ENCODE results near the gene MAD2L2. TPM values are rescaled to one million over a fixed set of nuclear protein-coding genes. Genes with fewer than 3 reads are reported as not detected.

The MAD2L2 gene
- total and polyA plus RNA-seq, 8 donors: 25.7 to 56.1 (median 45.6) TPM

GRCh38 chr1:11729155-11729497, 48.2 kb upstream of the MAD2L2 start:
- H3K4me1 ChIP-seq: peaks cover 18 to 85% of the 10 kb centered on the region in 2 donors
- DNase-seq: no peak
- ATAC-seq: no peak
- no peak overlapping the region for H3K4me3 ChIP-seq
- no peaks in the 10 kb centered on the region for H3K27me3 ChIP-seq
- H3K36me3 ChIP-seq: no peaks in the 10 kb centered on the region
- H3K27ac ChIP-seq: peak overlapping the region; percentile 3 to 94
- TF ChIP-seq CTCF (IDR thresholded peaks at IDR 0.05): no peak
- intact Hi-C loops (cut with DNase I): no loop called here
- no peaks in the 10 kb centered on the region for H3K9me3 ChIP-seq

- Histone ChIP-seq H3K9me3 (no peaks in the 10 kb centered on the region), H3K36me3 (no peaks in the 10 kb centered on the region), H3K4me1 (peaks cover 18 to 86% of the 10 kb centered on the region in 2 donors), H3K4me3 (no peak overlapping the region), H3K27ac (peak overlapping the region in 1 of 2 donors; percentile 94), H3K27me3 (no peaks in the 10 kb centered on the region)
- ATAC-seq (no peak), DNase-seq (no peak)
- TF ChIP-seq CTCF (IDR thresholded peaks at IDR 0.05): no peak
- intact Hi-C loops (cut with DNase I): no loop called here
These were observed 47.3 kb upstream of the MAD2L2 start for GRCh38 chr1:11728126-11728806.

- Histone ChIP-seq H3K4me3 (no peak overlapping the region), H3K4me1 (peaks cover 18 to 76% of the 10 kb centered on the region in 2 donors), H3K9me3 (no peaks in the 10 kb centered on the region), H3K36me3 (no peaks in the 10 kb centered on the region), H3K27me3 (no peaks in the 10 kb centered on the region), H3K27ac (no peak overlapping the region)
- DNase-seq: no peak
- intact Hi-C loops (cut with DNase I): no loop called here
- no peak for TF ChIP-seq CTCF (IDR thresholded peaks at IDR 0.05)
- no peak for ATAC-seq
These were observed 46.2 kb upstream of the MAD2L2 start for GRCh38 chr1:11727119-11727518.

- no peaks in the 10 kb centered on the region for H3K36me3 ChIP-seq
- H3K9me3 ChIP-seq: no peaks in the 10 kb centered on the region
- peaks cover 11 to 70% of the 10 kb centered on the region in 2 donors for H3K4me1 ChIP-seq
- intact Hi-C loops (cut with DNase I): no loop called here
- H3K4me3 ChIP-seq: no peak overlapping the region
- TF ChIP-seq CTCF (IDR thresholded peaks at IDR 0.05): no peak
- ATAC-seq: no peak
- H3K27ac ChIP-seq: peak overlapping the region in 1 of 2 donors; percentile 78
- DNase-seq: no peak
- no peaks in the 10 kb centered on the region for H3K27me3 ChIP-seq
These were observed 44.7 kb upstream of the MAD2L2 start for GRCh38 chr1:11725616-11726015.

- intact Hi-C loops (cut with DNase I): loop anchor here in 1 of 2 donors (5.0 kb wide), 1 partner anchor 70 kb away; the partner anchor contains the start of genes FBXO2 and FBXO44
- DNase-seq (peak in 1 of 4 donors; percentile 65), ATAC-seq (no peak)
- Histone ChIP-seq H3K36me3 (no peaks in the 10 kb centered on the region), H3K9me3 (no peaks in the 10 kb centered on the region), H3K27ac (no peak overlapping the region), H3K27me3 (no peaks in the 10 kb centered on the region), H3K4me1 (peaks cover 0 to 59% of the 10 kb centered on the region in 2 donors), H3K4me3 (no peak overlapping the region)
- TF ChIP-seq CTCF (IDR thresholded peaks at IDR 0.05): no peak
These were observed 41.6 kb upstream of the MAD2L2 start for GRCh38 chr1:11722538-11722937.

Data from left lung (tissue), 10 donors.